Lung (tissue), 12 donors: ENCODE results near the gene LSM10. TPM values are rescaled to one million over a fixed set of nuclear protein-coding genes. Genes with fewer than 3 reads are reported as not detected.

Source experiments
- ATAC-seq: fragments of 200-7000 bp; cut with Tn5 transposase; one replicate; pipeline ENCODE4 v1.9.1; 2020; ENCODE audit warnings: moderate number of reproducible peaks; ENCODE audit not compliant: insufficient read depth, low FRiP score
- DNase-seq, 3 donors: peaks; one replicate each; pipeline ENCODE4 v3.0.0-alpha.2; 2013 to 2017
- H3K27ac ChIP-seq, 2 donors: one replicate each; pipeline ENCODE4 v1.5.1; 2013; ENCODE audit warnings: mild to moderate bottlenecking in 2 of 2, moderate library complexity in 2 of 2, control low read depth in 1 of 2, inconsistent platforms in 1 of 2, low read depth in 1 of 2, low read length in 1 of 2
- H3K27me3 ChIP-seq, 3 donors: one replicate each; pipeline ENCODE4 v1.5.1; 2013; ENCODE audit warnings: low read length in 2 of 3; ENCODE audit not compliant: control insufficient read depth in 3 of 3, insufficient read depth in 3 of 3
- H3K36me3 ChIP-seq, 4 donors: one replicate each; pipeline ENCODE4 v1.5.1; 2013; ENCODE audit warnings: low read length in 4 of 4, mild to moderate bottlenecking in 1 of 4, moderate library complexity in 1 of 4; ENCODE audit not compliant: control insufficient read depth in 4 of 4, insufficient read depth in 4 of 4
- H3K4me1 ChIP-seq, 5 donors: one replicate each; pipeline ENCODE4 v1.5.1; 2013; ENCODE audit warnings: low read length in 5 of 5, mild to moderate bottlenecking in 2 of 5, moderate library complexity in 1 of 5; ENCODE audit not compliant: control insufficient read depth in 5 of 5, insufficient read depth in 5 of 5
- H3K4me3 ChIP-seq: one replicate; pipeline ENCODE4 v1.5.1; 2013; ENCODE audit warnings: mild to moderate bottlenecking, control low read depth, moderate library complexity
- H3K9ac ChIP-seq, 2 donors: one replicate each; pipeline ENCODE4 v1.5.1; 2013; ENCODE audit warnings: low read length in 2 of 2, control low read depth in 1 of 2; ENCODE audit not compliant: insufficient read depth in 1 of 2
- H3K9me3 ChIP-seq, 4 donors: one replicate each; pipeline ENCODE4 v1.5.1; 2013; ENCODE audit warnings: low read length in 3 of 4, mild to moderate bottlenecking in 1 of 4, moderate library complexity in 1 of 4; ENCODE audit not compliant: control insufficient read depth in 4 of 4, insufficient read depth in 3 of 4
- WGBS, 2 donors: extraction: QIAGEN DNeasy Blood & Tissue Kit; methylation state at CpG; one replicate each; pipeline ENCODE4 v1.1.7; 2013; 5-methylcytosine and 5-hydroxymethylcytosine counted together
- polyA plus RNA-seq, 2 donors: library from polyadenylated mRNA; stranded (reverse); fragments of 200-250 nt; gene quantifications; one replicate each; pipeline ENCODE4 v1.2.1, GENCODE V29; 2013
- total RNA-seq, 2 donors: library from RNA; depleted of rRNA in 1 of 2; stranded (reverse); fragments of >200 nt in 1 of 2; gene quantifications; one replicate each; pipeline ENCODE4 v1.2.1, GENCODE V29; 2014 to 2021
- TF ChIP-seq, protein P1 (sequence below): IDR thresholded peaks from 2 replicates; pipeline ENCODE4 v1.5.1; 2012; ENCODE audit warnings: mild to moderate bottlenecking; ENCODE audit errors: control extremely low read depth, extremely low read depth
- donor health status: control.
- donor health status: control.
- donor health status: Bipolar disorder and iron deficiency.
- donor health status: healthy.
- donor health status: DM: yes; HTN: yes; CAD: no.

LSM10 gene
- total and polyA plus RNA-seq, 4 donors: 10.7 to 70.6 (median 44.8) TPM

- ATAC-seq: peak; percentile 74
Measured at GRCh38 chr1:36386265-36387140, 11.2 kb downstream of the LSM10 start.

DNA sequence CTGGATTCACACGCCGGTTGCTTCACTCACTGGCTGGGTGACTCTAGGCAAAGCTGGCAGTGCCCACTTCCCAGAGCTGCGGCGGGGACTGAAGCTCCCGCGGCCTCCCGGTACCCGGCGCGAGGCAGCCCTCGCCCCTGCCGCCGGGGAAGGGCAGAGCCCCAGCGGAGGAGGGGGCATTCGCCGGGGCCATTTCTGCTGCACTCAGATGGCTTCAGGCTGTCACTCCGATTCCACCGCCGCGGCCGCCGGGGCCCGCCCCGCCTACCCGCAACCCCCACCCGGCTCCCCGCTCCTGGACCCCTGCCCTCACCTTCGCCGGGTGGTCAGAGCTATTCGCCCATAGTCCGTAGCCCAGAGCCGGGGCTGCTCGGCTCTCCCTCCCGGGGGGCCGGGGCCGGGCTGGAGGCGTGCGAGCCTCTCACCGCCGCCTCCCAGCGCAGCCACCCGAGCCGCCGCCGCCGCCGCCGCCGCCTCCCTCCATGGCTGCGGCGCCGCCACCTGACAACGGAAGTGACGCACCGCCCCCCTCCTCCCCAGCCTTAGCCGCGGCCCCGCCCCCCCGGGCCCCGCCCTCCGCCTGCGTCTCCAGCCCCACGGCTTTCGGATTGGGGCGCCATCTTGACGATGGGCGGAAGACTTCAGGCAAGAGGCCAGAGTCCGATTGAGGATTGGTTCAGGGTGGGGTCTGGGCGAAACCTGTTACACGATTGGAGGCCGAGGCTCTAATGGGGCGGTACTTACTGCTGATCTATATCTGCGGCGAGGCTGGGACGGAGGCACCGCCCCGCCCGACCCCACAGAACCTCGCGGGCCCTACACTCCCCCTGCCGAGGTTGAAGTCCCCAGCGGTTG, 12.1 kb downstream of the LSM10 start, which contains the start of gene STK40:
TSS of gene STK40 (minus strand) at position 515 of the 855 bp plus-strand sequence. CDS start 24,592 bp downstream, outside the sequence.
- H3K9ac ChIP-seq: peak within 1 kb of the TSS; percentile 56 to 89
- H3K27me3 ChIP-seq: no peaks in the 10 kb centered on the region
- DNase-seq (peak; percentile 99 to 100 (median 99)), ATAC-seq (peak; percentile 86)
- peak within 1 kb of the TSS; percentile 87 for H3K4me3 ChIP-seq
- no peaks in the 10 kb centered on the region for H3K9me3 ChIP-seq
- WGBS, 2 donors: 1% methylated on average over 50 to 82 of the region's 82 CpGs
- peaks cover 0 to under 1% (median 0%) of the 10 kb centered on the region in 4 donors for H3K36me3 ChIP-seq
- H3K27ac ChIP-seq: peak within 1 kb of the TSS; percentile 97 to 99
- TF ChIP-seq, protein P1, sequence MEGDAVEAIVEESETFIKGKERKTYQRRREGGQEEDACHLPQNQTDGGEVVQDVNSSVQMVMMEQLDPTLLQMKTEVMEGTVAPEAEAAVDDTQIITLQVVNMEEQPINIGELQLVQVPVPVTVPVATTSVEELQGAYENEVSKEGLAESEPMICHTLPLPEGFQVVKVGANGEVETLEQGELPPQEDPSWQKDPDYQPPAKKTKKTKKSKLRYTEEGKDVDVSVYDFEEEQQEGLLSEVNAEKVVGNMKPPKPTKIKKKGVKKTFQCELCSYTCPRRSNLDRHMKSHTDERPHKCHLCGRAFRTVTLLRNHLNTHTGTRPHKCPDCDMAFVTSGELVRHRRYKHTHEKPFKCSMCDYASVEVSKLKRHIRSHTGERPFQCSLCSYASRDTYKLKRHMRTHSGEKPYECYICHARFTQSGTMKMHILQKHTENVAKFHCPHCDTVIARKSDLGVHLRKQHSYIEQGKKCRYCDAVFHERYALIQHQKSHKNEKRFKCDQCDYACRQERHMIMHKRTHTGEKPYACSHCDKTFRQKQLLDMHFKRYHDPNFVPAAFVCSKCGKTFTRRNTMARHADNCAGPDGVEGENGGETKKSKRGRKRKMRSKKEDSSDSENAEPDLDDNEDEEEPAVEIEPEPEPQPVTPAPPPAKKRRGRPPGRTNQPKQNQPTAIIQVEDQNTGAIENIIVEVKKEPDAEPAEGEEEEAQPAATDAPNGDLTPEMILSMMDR: no peak
- H3K4me1 ChIP-seq: peaks cover 5 to 21% (median 18%) of the 10 kb centered on the region in 5 donors

More at GRCh38 chr1:36386265-36387140, 11.2 kb downstream of the LSM10 start:
- TF ChIP-seq, protein P1: no peak
- Histone ChIP-seq H3K9me3 (no peaks in the 10 kb centered on the region), H3K9ac (peak overlapping the region in 1 of 2 donors; percentile 89), H3K27ac (peak overlapping the region; percentile 95 to 99), H3K4me1 (peaks cover 5 to 21% (median 15%) of the 10 kb centered on the region in 5 donors), H3K4me3 (peak overlapping the region; percentile 12), H3K27me3 (no peaks in the 10 kb centered on the region), H3K36me3 (peaks cover 0 to 9% (median 3%) of the 10 kb centered on the region in 4 donors)
- 1 to 2% methylated on average over 14 of the region's 14 CpGs for WGBS, 2 donors
- peak; percentile 83 to 92 (median 86) for DNase-seq

GRCh38 chr1:36384542-36385409, 12.9 kb downstream of the LSM10 start:
- peak; percentile 36 to 47 (median 37) for DNase-seq
- H3K4me1 ChIP-seq: peaks cover 5 to 21% (median 19%) of the 10 kb centered on the region in 5 donors
- H3K27me3 ChIP-seq: no peaks in the 10 kb centered on the region
- H3K36me3 ChIP-seq: no peaks in the 10 kb centered on the region
- H3K9ac ChIP-seq: peak overlapping the region; percentile 56 to 57
- H3K4me3 ChIP-seq: peak overlapping the region; percentile 87
- no peaks in the 10 kb centered on the region for H3K9me3 ChIP-seq
- TF ChIP-seq, protein P1: no peak
- ATAC-seq: peak; percentile 4
- WGBS, 2 donors: 0 to 1% methylated on average over 25 of the region's 25 CpGs
- peak overlapping the region; percentile 97 to 99 for H3K27ac ChIP-seq
